Esophagus squamous epithelium (tissue), 5 donors: ENCODE measurements around the gene TMEM271. TPM values are rescaled to one million over a fixed set of nuclear protein-coding genes. Genes with fewer than 3 reads are reported as not detected.
"Not testable (repeated sequence)": the region's sequence is repeated elsewhere in the genome, so short reads cannot be mapped to it uniquely, and the experiment has no call there.

Experiments used
- DNase-seq: peaks from one replicate; lab custom pipeline; 2025; lab: John Stamatoyannopoulos, UW
- H3K27ac ChIP-seq, 4 donors: fragments of 200-600 bp; sonication (generic); one replicate each; pipeline ENCODE4 v1.5.1; 2016 to 2019; ENCODE audit warnings: mild to moderate bottlenecking in 1 of 4
- H3K27me3 ChIP-seq, 4 donors: fragments of 200-600 bp; sonication (generic); 1 replicate in 3 of 4; 2 replicates in 1 of 4; pipeline versions ENCODE4 v1.5.1 to v1.6.0; 2017 to 2021; ENCODE audit warnings: antibody characterized with exemption in 1 of 4
- H3K36me3 ChIP-seq, 3 donors: fragments of 200-600 bp; sonication (generic); one replicate each; pipeline ENCODE4 v1.5.1; 2016 to 2019
- H3K4me1 ChIP-seq, 3 donors: fragments of 200-600 bp; sonication (generic); one replicate each; pipeline ENCODE4 v1.5.1; 2017 to 2019
- H3K4me3 ChIP-seq, 4 donors: fragments of 200-600 bp; sonication (generic); 1 replicate in 3 of 4; 2 replicates in 1 of 4; pipeline ENCODE4 v1.5.1; 2016 to 2019; ENCODE audit warnings: mild to moderate bottlenecking in 2 of 4, moderate library complexity in 1 of 4
- H3K9me3 ChIP-seq, 3 donors: fragments of 200-600 bp; sonication (generic); one replicate each; pipeline ENCODE4 v1.5.1; 2016 to 2019
- CTCF ChIP-seq, 6 experiments: fragments of 450-650 bp in 4 of 6; fragments of 200-600 bp in 2 of 6; sonication (generic) in 2 of 6; IDR thresholded peaks; one replicate each; pipeline ENCODE4 v1.5.1; 2016 to 2019; ENCODE audit warnings: antibody characterized with exemption in 6 of 6, mild to moderate bottlenecking in 4 of 6, moderate library complexity in 4 of 6
- POLR2A ChIP-seq, 4 donors: fragments of 450-650 bp; IDR thresholded peaks; one replicate each; pipeline ENCODE4 v1.6.1; 2017; ENCODE audit warnings: antibody characterized with exemption in 4 of 4, mild to moderate bottlenecking in 4 of 4, moderate library complexity in 3 of 4
- WGBS, 2 donors: methylation state at CpG; one replicate each; pipeline ENCODE4 v1.1.5; 2018; 5-methylcytosine and 5-hydroxymethylcytosine counted together
- intact Hi-C: fragments of 100-400 bp; cut with DNase I; formaldehyde crosslinking; loops from one replicate; pipeline ENCODE4 v1.15.0; 2022
- total RNA-seq, 4 donors: library from RNA; depleted of rRNA; stranded (reverse); fragments of >200 nt; gene quantifications; one replicate each; pipeline ENCODE4 v1.1.0, GENCODE V29; 2016
- donor health status: DM: yes; HTN: yes; CAD: no.

The TMEM271 gene
- total RNA-seq, 4 donors from 2014 or later = 0.19 TPM; not detected in 3

DNA sequence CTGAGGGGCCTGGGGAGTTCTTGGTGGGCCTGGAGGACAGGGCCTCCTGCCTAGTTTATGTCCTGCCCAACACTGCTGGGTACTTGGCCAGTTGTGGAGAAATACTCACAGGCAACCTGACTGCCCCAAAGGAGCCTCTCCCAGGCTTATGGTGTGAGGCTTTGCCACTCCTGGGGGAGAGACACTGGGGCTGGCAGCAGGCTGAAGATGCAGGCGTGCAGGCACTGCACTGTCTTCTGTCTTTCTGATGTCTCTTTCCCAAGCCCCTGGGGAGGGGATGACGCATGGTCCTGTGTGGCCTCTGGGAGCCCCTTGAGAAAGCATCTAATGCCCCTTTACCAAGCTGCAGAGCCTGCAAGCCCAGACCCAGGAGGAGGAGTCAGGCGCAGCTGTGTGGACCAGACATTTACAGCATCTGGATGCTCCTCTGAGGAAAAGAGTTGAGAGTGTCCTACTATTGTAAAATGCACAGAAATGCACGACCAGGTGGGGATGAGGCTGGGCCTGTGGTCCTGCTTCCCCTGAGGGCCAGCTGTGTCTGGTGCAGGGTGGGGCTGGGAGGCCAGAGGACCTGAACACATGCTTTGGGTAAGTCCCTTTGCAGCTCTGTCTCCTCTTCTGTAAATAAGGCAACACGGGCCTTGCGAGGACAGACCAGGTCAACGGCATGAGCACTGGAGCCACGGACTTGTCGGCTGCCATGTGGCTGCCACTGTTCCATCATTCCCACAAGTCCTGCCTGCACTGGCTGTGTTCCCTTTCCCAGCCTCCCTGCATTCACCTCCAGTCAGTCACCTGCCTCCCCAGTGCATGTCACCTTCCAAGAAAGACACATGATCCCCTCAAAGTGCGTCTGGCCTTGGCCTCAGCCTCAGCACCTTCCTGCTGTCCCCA is 8.4 kb downstream of the TMEM271 start:
- no peaks in the 10 kb centered on the region for H3K9me3 ChIP-seq
- no peak for DNase-seq
- H3K4me1 ChIP-seq = no peaks in the 10 kb centered on the region
- no peaks in the 10 kb centered on the region for H3K36me3 ChIP-seq
- WGBS, 2 donors = 70 to 73% methylated on average over 6 to 8 of the region's 10 CpGs
- H3K4me3 ChIP-seq = no peak overlapping the region
- peaks cover 0 to 56% (median 1%) of the 10 kb centered on the region in 4 donors for H3K27me3 ChIP-seq
- H3K27ac ChIP-seq = no peak overlapping the region
- intact Hi-C loops = no loop called here
- TF ChIP-seq POLR2A (IDR thresholded peaks at IDR 0.05) (no peak), CTCF (IDR thresholded peaks at IDR 0.05) (no peak)

DNA sequence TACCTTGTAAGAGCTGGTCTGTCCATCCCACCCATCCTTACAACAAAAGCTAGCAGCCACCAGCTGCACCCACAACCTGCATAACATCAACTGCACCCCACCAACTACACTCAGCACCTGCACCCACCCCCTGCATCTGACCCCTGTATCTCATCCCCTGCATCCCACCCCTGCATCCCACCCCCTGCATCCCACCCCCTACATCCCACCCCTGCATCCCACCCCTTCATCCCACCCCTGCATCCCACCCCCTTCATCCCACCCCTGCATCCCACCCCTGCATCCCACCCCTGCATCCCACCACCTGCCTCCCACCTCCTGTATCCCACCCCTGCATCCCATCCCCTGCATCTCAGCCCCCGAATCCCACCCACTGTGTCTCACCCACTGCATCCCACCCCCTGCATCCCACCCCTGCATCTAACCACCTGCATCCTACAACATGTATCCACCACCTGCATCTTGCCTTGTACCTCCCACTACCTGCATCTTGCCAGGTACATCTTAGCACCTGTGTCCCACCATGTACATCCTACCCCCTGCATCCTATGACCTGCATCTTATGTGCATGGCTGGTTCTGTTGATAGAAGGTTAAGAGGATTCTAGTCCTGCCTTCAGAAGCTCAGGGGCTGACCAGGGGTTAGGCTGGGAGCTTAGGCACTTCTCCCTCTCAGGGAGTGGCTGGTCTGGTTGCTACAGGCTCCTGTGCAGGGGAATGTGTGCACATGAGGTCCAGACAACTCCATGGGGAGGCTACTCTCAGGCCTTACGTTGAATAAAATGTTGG is 9.4 kb downstream of the TMEM271 start:
- no peaks in the 10 kb centered on the region for H3K9me3 ChIP-seq
- H3K27ac ChIP-seq = no peak overlapping the region
- no peaks in the 10 kb centered on the region for H3K4me1 ChIP-seq
- WGBS, 2 donors = 56% methylated on average over 1 of the region's 2 CpGs; no CpG with 5 or more reads in 1 of the 2 donors
- intact Hi-C loops = no loop called here
- peaks cover 0 to 46% (median 0%) of the 10 kb centered on the region in 4 donors for H3K27me3 ChIP-seq
- no peak overlapping the region for H3K4me3 ChIP-seq
- DNase-seq = no peak
- no peak for TF ChIP-seq CTCF (IDR thresholded peaks at IDR 0.05)
- no peak for TF ChIP-seq POLR2A (IDR thresholded peaks at IDR 0.05)
- no peaks in the 10 kb centered on the region for H3K36me3 ChIP-seq

DNA sequence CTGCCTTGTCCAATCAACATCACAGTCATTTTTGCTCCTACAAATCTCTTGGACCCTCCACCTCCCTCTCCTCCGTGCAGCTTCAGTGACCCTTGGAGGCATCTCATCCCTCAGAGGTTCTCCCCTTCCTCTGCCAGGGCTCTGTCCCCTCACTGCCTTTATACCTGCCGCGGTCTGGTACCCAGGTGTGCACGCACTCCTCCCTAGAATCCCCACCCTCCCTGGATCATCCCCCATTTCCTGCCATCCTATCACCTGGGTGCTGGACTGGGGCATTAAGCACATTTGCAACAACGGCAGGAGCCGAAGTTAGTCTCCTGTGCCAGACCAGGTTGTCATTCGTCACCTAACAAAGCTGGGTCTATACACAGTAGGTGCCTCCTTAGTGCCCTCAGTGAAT is 10.1 kb downstream of the TMEM271 start:
- Histone ChIP-seq H3K36me3 (no peaks in the 10 kb centered on the region), H3K27ac (no peak overlapping the region), H3K4me3 (no peak overlapping the region), H3K27me3 (peaks cover 0 to 40% (median 0%) of the 10 kb centered on the region in 4 donors), H3K9me3 (no peaks in the 10 kb centered on the region), H3K4me1 (peaks cover 0 to 3% (median 0%) of the 10 kb centered on the region in 3 donors)
- DNase-seq = no peak
- no peak for TF ChIP-seq POLR2A (IDR thresholded peaks at IDR 0.05)
- TF ChIP-seq CTCF (IDR thresholded peaks at IDR 0.05) = no peak
- WGBS, 2 donors = 93 to 96% methylated on average over 4 to 6 of the region's 7 CpGs
- intact Hi-C loops = no loop called here

DNA sequence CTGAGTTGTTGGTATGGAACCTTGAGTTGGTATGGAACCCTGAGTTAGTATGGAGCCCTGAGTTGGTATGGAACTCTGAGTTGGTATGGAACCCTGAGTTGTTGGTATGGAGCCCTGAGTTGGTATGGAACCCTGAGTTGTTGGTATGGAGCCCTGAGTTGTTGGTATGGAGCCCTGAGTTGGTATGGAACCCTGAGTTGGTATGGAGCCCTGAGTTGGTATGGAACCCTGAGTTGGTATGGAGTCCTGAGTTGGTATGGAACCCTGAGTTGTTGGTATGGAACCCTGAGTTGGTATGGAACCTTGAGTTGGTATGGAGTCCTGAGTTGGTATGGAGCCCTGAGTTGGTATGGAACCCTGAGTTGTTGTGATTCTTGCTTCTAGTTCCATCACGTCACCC is 10.5 kb downstream of the TMEM271 start:
- H3K27ac ChIP-seq, intact Hi-C loops, H3K4me1 ChIP-seq, DNase-seq, H3K4me3 ChIP-seq, H3K36me3 ChIP-seq, H3K9me3 ChIP-seq: not testable (repeated sequence)
- WGBS, 2 donors = 75 to 89% methylated on average over 1 of the region's 1 CpG
- peaks cover 0 to 40% (median 0%) of the 10 kb centered on the region in 4 donors for H3K27me3 ChIP-seq

GRCh38 chr4:562458-562857 is 13.6 kb downstream of the TMEM271 start:
- intact Hi-C loops, DNase-seq, H3K27ac ChIP-seq, H3K9me3 ChIP-seq, H3K4me3 ChIP-seq, H3K36me3 ChIP-seq: not testable (repeated sequence)
- peaks cover 0 to 10% (median 0%) of the 10 kb centered on the region in 3 donors for H3K4me1 ChIP-seq
- WGBS, 2 donors = 40% methylated on average over 2 of the region's 2 CpGs; no CpG with 5 or more reads in 1 of the 2 donors
- H3K27me3 ChIP-seq = peaks cover 0 to 18% (median 0%) of the 10 kb centered on the region in 4 donors
